Uterus (tissue), 2 donors: ENCODE results near the gene CCDC47.

Source experiments
- POLR2A ChIP-seq, 2 donors: fragments of 450-650 bp; IDR thresholded peaks; one replicate each; pipeline ENCODE4 v1.6.1; 2016; ENCODE audit warnings: antibody characterized with exemption in 2 of 2, mild to moderate bottlenecking in 1 of 2, moderate library complexity in 1 of 2
- TF ChIP-seq, protein P1 (sequence below), 4 experiments: fragments of 200-600 bp in 2 of 4; fragments of 450-650 bp in 2 of 4; sonication (generic) in 2 of 4; IDR thresholded peaks; one replicate each; pipeline ENCODE4 v1.5.1; 2016 to 2019; ENCODE audit warnings: antibody characterized with exemption in 4 of 4, mild to moderate bottlenecking in 2 of 4, moderate library complexity in 1 of 4

DNA sequence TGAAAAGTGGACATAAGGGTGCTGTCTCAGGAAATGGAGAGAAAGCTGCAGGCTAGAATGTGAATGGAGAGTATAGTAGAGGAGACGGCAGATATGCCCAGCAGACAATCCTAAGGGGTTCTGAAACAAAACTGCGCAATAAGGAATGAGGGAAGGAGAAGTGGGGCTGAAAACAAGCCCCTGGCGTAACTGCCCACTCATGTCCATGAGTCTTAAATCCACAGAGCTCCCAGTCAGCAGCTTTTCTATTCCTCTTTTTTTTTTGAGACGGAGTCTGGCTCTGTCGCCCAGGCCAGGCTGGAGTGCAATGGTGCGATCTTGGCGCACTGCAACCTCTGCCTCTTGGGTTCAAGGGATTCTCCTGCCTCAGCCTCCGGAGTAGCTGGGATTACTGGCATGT lies 37.7 kb downstream of the CCDC47 start:
- no peak for TF ChIP-seq POLR2A (IDR thresholded peaks at IDR 0.05)
- TF ChIP-seq, protein P1, sequence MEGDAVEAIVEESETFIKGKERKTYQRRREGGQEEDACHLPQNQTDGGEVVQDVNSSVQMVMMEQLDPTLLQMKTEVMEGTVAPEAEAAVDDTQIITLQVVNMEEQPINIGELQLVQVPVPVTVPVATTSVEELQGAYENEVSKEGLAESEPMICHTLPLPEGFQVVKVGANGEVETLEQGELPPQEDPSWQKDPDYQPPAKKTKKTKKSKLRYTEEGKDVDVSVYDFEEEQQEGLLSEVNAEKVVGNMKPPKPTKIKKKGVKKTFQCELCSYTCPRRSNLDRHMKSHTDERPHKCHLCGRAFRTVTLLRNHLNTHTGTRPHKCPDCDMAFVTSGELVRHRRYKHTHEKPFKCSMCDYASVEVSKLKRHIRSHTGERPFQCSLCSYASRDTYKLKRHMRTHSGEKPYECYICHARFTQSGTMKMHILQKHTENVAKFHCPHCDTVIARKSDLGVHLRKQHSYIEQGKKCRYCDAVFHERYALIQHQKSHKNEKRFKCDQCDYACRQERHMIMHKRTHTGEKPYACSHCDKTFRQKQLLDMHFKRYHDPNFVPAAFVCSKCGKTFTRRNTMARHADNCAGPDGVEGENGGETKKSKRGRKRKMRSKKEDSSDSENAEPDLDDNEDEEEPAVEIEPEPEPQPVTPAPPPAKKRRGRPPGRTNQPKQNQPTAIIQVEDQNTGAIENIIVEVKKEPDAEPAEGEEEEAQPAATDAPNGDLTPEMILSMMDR (IDR thresholded peaks at IDR 0.05) = no peak
